H9 (cell line): Measurements from ENCODE around the gene KLHL21. TPM values are rescaled to one million over a fixed set of nuclear protein-coding genes. Genes with fewer than 3 reads are reported as not detected.

Experiments used
- DNase-seq: peaks from one replicate; pipeline ENCODE4 v3.0.0-alpha.2; 2017
- H2AFZ ChIP-seq: one replicate; pipeline ENCODE4 v1.6.1; 2013; ENCODE audit warnings: mild to moderate bottlenecking, low read length, control low read depth, moderate library complexity
- H2AK5ac ChIP-seq: 2 replicates; pipeline ENCODE4 v1.6.1; 2013; ENCODE audit warnings: low read length, control low read depth, mixed read lengths; ENCODE audit not compliant: insufficient read length
- H2BK120ac ChIP-seq: one replicate; pipeline ENCODE4 v1.6.1; 2013; ENCODE audit warnings: low read depth, mild to moderate bottlenecking, low read length, control low read depth, inconsistent platforms; ENCODE audit not compliant: poor library complexity, severe bottlenecking
- H2BK12ac ChIP-seq: 2 replicates; pipeline ENCODE4 v1.6.1; 2013; ENCODE audit warnings: low read length, control low read depth, mixed read lengths, low read depth; ENCODE audit not compliant: insufficient read length
- H2BK15ac ChIP-seq: 2 replicates; pipeline ENCODE4 v1.6.1; 2013; ENCODE audit warnings: low read depth, low read length, control low read depth
- H2BK20ac ChIP-seq: one replicate; pipeline ENCODE4 v1.6.1; 2013; ENCODE audit warnings: low read depth, mild to moderate bottlenecking, low read length, control low read depth, inconsistent platforms; ENCODE audit not compliant: poor library complexity, severe bottlenecking
- H2BK5ac ChIP-seq: 2 replicates; pipeline ENCODE4 v1.6.1; 2013; ENCODE audit warnings: low read length, control low read depth, mixed read lengths; ENCODE audit not compliant: insufficient read length
- H3K14ac ChIP-seq: 2 replicates; pipeline ENCODE4 v1.6.1; 2013; ENCODE audit warnings: low read length, control low read depth; ENCODE audit not compliant: insufficient read depth
- H3K18ac ChIP-seq: 2 replicates; pipeline ENCODE4 v1.6.1; 2013; ENCODE audit warnings: low read depth, mild to moderate bottlenecking, mixed read lengths, low read length, control low read depth; ENCODE audit not compliant: insufficient read length
- H3K23ac ChIP-seq: 2 replicates; pipeline ENCODE4 v1.6.1; 2013; ENCODE audit warnings: low read length, control low read depth, mixed read lengths, low read depth; ENCODE audit not compliant: insufficient read length
- H3K23me2 ChIP-seq: 2 replicates; pipeline ENCODE4 v1.6.1; 2013; ENCODE audit warnings: low read depth, mild to moderate bottlenecking, mixed read lengths, low read length, control low read depth; ENCODE audit not compliant: insufficient read length, poor library complexity, severe bottlenecking
- H3K27ac ChIP-seq: 2 replicates; pipeline ENCODE4 v1.5.1; 2013; ENCODE audit warnings: low read length, control low read depth, mixed read lengths, low read depth; ENCODE audit not compliant: insufficient read length
- H3K27me3 ChIP-seq: 2 replicates; pipeline ENCODE4 v1.6.1; 2013; ENCODE audit warnings: low read length, control low read depth, inconsistent platforms; ENCODE audit not compliant: insufficient read depth
- H3K4ac ChIP-seq: 2 replicates; pipeline ENCODE4 v1.6.1; 2013; ENCODE audit warnings: low read depth, mild to moderate bottlenecking, control low read depth, inconsistent platforms, low read length, moderate library complexity
- H3K4me1 ChIP-seq: 2 replicates; pipeline ENCODE4 v1.6.1; 2013; ENCODE audit warnings: low read length, control low read depth, inconsistent platforms; ENCODE audit not compliant: insufficient read depth
- H3K4me2 ChIP-seq: 2 replicates; pipeline ENCODE4 v1.6.1; 2013; ENCODE audit warnings: low read length, control low read depth, mixed read lengths; ENCODE audit not compliant: insufficient read length, insufficient read depth
- H3K56ac ChIP-seq: 2 replicates; pipeline ENCODE4 v1.6.1; 2013; ENCODE audit warnings: low read depth, mild to moderate bottlenecking, mixed read lengths, low read length, control low read depth; ENCODE audit not compliant: insufficient read length
- H3K79me1 ChIP-seq: 2 replicates; pipeline ENCODE4 v1.6.1; 2013; ENCODE audit warnings: low read depth, mild to moderate bottlenecking, moderate library complexity, low read length, control low read depth, inconsistent platforms; ENCODE audit not compliant: insufficient read depth, poor library complexity, severe bottlenecking
- H3K79me2 ChIP-seq: 2 replicates; pipeline ENCODE4 v1.6.1; 2013; ENCODE audit warnings: low read length, control low read depth, inconsistent platforms; ENCODE audit not compliant: insufficient read depth
- H3K9ac ChIP-seq: 2 replicates; pipeline ENCODE4 v1.6.1; 2013; ENCODE audit warnings: low read length, control low read depth, mixed read lengths; ENCODE audit not compliant: insufficient read length; ENCODE audit errors: extremely low read depth
- H3K9me3 ChIP-seq: one replicate; pipeline ENCODE4 v1.6.1; 2013; ENCODE audit warnings: low read depth, low read length, inconsistent platforms; ENCODE audit not compliant: control insufficient read depth
- H3T11ph ChIP-seq: one replicate; pipeline ENCODE4 v1.6.1; 2013; ENCODE audit warnings: mild to moderate bottlenecking, low read length, control low read depth, inconsistent platforms
- H4K20me1 ChIP-seq: one replicate; pipeline ENCODE4 v1.6.1; 2013; ENCODE audit not compliant: control insufficient read depth, insufficient read length, insufficient read depth
- H4K5ac ChIP-seq: 2 replicates; pipeline ENCODE4 v1.6.1; 2013; ENCODE audit warnings: low read depth, mild to moderate bottlenecking, mixed read lengths, low read length, control low read depth; ENCODE audit not compliant: insufficient read length
- H4K8ac ChIP-seq: replicated peaks from 2 replicates; pipeline ENCODE4 v1.6.1; 2013; ENCODE audit warnings: low read length, control low read depth, mixed read lengths, low read depth; ENCODE audit not compliant: insufficient read length
- H4K91ac ChIP-seq: 2 replicates; pipeline ENCODE4 v1.6.1; 2013; ENCODE audit warnings: low read depth, mild to moderate bottlenecking, moderate library complexity, mixed read lengths, low read length, control low read depth; ENCODE audit not compliant: insufficient read length
- H3K27ac Mint-ChIP-seq, 3 experiments: 2 replicates in 2 of 3; 3 replicates in 1 of 3; pipeline ENCODE4 v1.8.0; 2020 to 2021; ENCODE audit warnings: mixed read lengths in 3 of 3, mild to moderate bottlenecking in 1 of 3, moderate library complexity in 1 of 3
- H3K27me3 Mint-ChIP-seq: 2 replicates; pipeline ENCODE4 v1.8.0; 2021; ENCODE audit warnings: low read depth, mild to moderate bottlenecking, moderate library complexity, mixed read lengths
- H3K36me3 Mint-ChIP-seq, 3 experiments: 2 replicates in 2 of 3; 3 replicates in 1 of 3; pipeline ENCODE4 v1.8.0; 2020 to 2021; ENCODE audit warnings: low read depth in 3 of 3, mixed read lengths in 3 of 3; ENCODE audit not compliant: insufficient read depth in 1 of 3
- H3K4me1 Mint-ChIP-seq, 2 experiments: 2 replicates each; pipeline ENCODE4 v1.8.0; 2020; ENCODE audit warnings: mixed read lengths in 2 of 2
- H3K4me3 Mint-ChIP-seq, 2 experiments: 2 replicates in 1 of 2; 3 replicates in 1 of 2; pipeline ENCODE4 v1.8.0; 2020 to 2021; ENCODE audit warnings: mild to moderate bottlenecking in 2 of 2, mixed read lengths in 2 of 2, moderate library complexity in 1 of 2
- H3K9me3 Mint-ChIP-seq, 2 experiments: 2 replicates in 1 of 2; 3 replicates in 1 of 2; pipeline ENCODE4 v1.8.0; 2020; ENCODE audit warnings: mild to moderate bottlenecking in 2 of 2, mixed read lengths in 2 of 2, moderate library complexity in 1 of 2
- WGBS: extraction: QIAGEN DNeasy Blood & Tissue Kit; methylation state at CpG from one replicate; pipeline ENCODE4 v1.1.7; 2013; ENCODE audit warnings: missing lambda C conversion rate, low lambda C conversion rate, mixed read lengths; ENCODE audit not compliant: insufficient read length; ENCODE audit errors: extremely low coverage; 5-methylcytosine and 5-hydroxymethylcytosine counted together
- total RNA-seq: library from RNA; stranded (reverse); gene quantifications from 2 replicates; pipeline ENCODE4 v1.2.1, GENCODE V29; 2021
- TF ChIP-seq, protein P1 (sequence below): fragments of 200-600 bp; sonication (generic); conservative IDR thresholded peaks from 3 replicates; pipeline ENCODE4 v1.8.0; 2021; ENCODE audit warnings: antibody characterized with exemption, mild to moderate bottlenecking

Gene KLHL21
- total RNA-seq, 1 experiment from 2014 or later = 31.9 TPM

GRCh38 chr1:6588893-6589520 is 13.7 kb downstream of the KLHL21 start:
- Mint-ChIP-seq H3K27ac (peak overlapping the region in 1 of 3 experiments; percentile 40; a peak in 1 of 7 replicates), H3K4me3 (no peak overlapping the region), H3K4me1 (peaks cover 0 to 3% of the 10 kb centered on the region in 2 experiments; a peak in 1 of 4 replicates), H3K36me3 (peaks cover 11 to 44% (median 42%) of the 10 kb centered on the region in 3 experiments; a peak in 6 of 7 replicates), H3K9me3 (no peaks in the 10 kb centered on the region), H3K27me3 (no peaks in the 10 kb centered on the region)
- H4K91ac ChIP-seq = no peak overlapping the region
- no peak overlapping the region for H3K56ac ChIP-seq
- no peak overlapping the region for H2BK20ac ChIP-seq
- no peaks in the 10 kb centered on the region for H3K79me2 ChIP-seq
- no peak for DNase-seq
- H3K4ac ChIP-seq = no peak overlapping the region
- H3T11ph ChIP-seq = no peak overlapping the region
- no peaks in the 10 kb centered on the region for H3K27me3 ChIP-seq
- no peak overlapping the region for H2BK120ac ChIP-seq
- no peak overlapping the region for H3K27ac ChIP-seq
- H2BK5ac ChIP-seq = no peak overlapping the region
- no peak overlapping the region for H3K23ac ChIP-seq
- no peak overlapping the region for H2BK15ac ChIP-seq
- no peak overlapping the region for H3K4me2 ChIP-seq
- no peak overlapping the region for H2AK5ac ChIP-seq
- H2BK12ac ChIP-seq = no peak overlapping the region
- no peak overlapping the region for H3K14ac ChIP-seq
- no peak overlapping the region for H3K9ac ChIP-seq
- no peaks in the 10 kb centered on the region for H3K9me3 ChIP-seq
- no peak overlapping the region for H2AFZ ChIP-seq
- H4K8ac ChIP-seq = no peak overlapping the region
- no peaks in the 10 kb centered on the region for H3K4me1 ChIP-seq
- no peaks in the 10 kb centered on the region for H3K79me1 ChIP-seq
- WGBS = no CpG with 5 or more reads among the region's 24 CpGs
- no peaks in the 10 kb centered on the region for H3K23me2 ChIP-seq
- H3K18ac ChIP-seq = no peak overlapping the region
- TF ChIP-seq, protein P1, sequence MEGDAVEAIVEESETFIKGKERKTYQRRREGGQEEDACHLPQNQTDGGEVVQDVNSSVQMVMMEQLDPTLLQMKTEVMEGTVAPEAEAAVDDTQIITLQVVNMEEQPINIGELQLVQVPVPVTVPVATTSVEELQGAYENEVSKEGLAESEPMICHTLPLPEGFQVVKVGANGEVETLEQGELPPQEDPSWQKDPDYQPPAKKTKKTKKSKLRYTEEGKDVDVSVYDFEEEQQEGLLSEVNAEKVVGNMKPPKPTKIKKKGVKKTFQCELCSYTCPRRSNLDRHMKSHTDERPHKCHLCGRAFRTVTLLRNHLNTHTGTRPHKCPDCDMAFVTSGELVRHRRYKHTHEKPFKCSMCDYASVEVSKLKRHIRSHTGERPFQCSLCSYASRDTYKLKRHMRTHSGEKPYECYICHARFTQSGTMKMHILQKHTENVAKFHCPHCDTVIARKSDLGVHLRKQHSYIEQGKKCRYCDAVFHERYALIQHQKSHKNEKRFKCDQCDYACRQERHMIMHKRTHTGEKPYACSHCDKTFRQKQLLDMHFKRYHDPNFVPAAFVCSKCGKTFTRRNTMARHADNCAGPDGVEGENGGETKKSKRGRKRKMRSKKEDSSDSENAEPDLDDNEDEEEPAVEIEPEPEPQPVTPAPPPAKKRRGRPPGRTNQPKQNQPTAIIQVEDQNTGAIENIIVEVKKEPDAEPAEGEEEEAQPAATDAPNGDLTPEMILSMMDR = no peak
- H4K20me1 ChIP-seq = no peaks in the 10 kb centered on the region
- H4K5ac ChIP-seq = no peak overlapping the region
